ENCODE data around the gene NPHP3. TPM values are rescaled to one million over a fixed set of nuclear protein-coding genes. Genes with fewer than 3 reads are reported as not detected.

The NPHP3 gene, protein sequence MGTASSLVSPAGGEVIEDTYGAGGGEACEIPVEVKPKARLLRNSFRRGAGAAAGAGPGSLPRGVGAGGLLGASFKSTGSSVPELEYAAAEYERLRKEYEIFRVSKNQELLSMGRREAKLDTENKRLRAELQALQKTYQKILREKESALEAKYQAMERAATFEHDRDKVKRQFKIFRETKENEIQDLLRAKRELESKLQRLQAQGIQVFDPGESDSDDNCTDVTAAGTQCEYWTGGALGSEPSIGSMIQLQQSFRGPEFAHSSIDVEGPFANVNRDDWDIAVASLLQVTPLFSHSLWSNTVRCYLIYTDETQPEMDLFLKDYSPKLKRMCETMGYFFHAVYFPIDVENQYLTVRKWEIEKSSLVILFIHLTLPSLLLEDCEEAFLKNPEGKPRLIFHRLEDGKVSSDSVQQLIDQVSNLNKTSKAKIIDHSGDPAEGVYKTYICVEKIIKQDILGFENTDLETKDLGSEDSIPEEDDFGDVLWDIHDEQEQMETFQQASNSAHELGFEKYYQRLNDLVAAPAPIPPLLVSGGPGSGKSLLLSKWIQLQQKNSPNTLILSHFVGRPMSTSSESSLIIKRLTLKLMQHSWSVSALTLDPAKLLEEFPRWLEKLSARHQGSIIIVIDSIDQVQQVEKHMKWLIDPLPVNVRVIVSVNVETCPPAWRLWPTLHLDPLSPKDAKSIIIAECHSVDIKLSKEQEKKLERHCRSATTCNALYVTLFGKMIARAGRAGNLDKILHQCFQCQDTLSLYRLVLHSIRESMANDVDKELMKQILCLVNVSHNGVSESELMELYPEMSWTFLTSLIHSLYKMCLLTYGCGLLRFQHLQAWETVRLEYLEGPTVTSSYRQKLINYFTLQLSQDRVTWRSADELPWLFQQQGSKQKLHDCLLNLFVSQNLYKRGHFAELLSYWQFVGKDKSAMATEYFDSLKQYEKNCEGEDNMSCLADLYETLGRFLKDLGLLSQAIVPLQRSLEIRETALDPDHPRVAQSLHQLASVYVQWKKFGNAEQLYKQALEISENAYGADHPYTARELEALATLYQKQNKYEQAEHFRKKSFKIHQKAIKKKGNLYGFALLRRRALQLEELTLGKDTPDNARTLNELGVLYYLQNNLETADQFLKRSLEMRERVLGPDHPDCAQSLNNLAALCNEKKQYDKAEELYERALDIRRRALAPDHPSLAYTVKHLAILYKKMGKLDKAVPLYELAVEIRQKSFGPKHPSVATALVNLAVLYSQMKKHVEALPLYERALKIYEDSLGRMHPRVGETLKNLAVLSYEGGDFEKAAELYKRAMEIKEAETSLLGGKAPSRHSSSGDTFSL (N-terminal part only)
- 5.8 and 9.0 TPM in 2 replicates for total RNA-seq (2021)
- Bru-seq, nascent RNA, result percentile 53 among the genes with signal in this experiment
- percentile 77 among the genes with signal in this experiment for BruChase-seq, experiment 1, labeled RNA remaining after a 2-hour chase
- percentile 65 among the genes with signal in this experiment for BruChase-seq, experiment 2, labeled RNA remaining after a 6-hour chase
- long read RNA-seq, full-length matches to known transcripts, result 2 of 6 reads
- long read RNA-seq, partial matches to known transcripts, result 3 of 6 reads
- long read RNA-seq, other reads (novel, unspliced or antisense), result 1 of 6 reads

DNA sequence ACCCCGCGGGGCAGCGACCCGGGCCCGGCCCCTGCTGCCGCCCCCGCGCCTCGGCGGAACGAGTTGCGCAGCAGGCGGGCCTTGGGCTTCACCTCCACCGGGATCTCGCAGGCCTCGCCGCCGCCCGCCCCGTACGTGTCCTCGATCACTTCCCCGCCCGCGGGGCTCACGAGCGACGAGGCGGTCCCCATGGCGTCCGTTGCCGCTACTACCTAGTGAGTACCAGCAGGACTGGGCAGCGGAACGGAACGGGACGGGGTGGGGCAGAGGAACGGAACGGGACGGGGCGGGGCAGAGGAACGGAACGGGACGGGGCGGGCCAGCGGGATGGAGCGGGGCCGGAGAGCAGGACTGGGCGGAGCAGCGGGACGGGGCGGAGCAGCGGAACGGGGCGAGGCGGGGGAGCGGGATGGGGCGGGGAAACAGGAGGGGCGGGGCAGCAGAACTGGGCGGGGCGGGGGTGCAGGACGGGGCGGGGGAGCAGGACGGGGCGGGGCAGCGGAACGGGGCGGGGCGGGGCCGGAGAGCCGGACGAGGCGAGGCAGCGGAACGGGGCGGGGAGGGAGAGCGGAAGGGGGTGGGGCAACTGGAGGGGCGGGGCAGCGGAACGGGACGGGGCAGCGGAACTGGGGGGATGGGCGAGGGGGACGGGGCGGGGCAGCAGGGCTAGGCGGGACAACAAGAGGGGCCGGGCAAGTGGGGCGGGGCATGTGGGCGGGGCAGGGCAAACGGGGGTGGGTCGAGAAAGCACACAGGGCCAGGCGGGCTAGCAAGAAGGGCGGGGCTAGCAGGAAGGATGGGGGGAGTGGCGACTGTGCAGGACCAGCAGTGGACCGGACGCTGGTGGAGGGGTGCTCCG, at the start of gene NPHP3:
NPHP3 (minus strand) TSS at position 245 of the 859 bp plus-strand sequence; CDS start at position 191, 54 bp downstream.
- ChIA-PET POLR2A (ENCODE audit: low non-redundant PET) (no interaction called here), CTCF (interaction anchor here (0.8 kb wide), 1 partner anchor 63 kb away, joined by 3 read pairs; no protein-coding TSS in a partner anchor)
- DNase-seq (ENCODE audit: low spot score), result peak; percentile 94
- Histone ChIP-seq H3K9me3 (ENCODE audit: low read depth, low read length, poor library complexity, severe bottlenecking) (no peaks in the 10 kb centered on the region), H3K27me3 (replicated peaks; ENCODE audit: insufficient read depth, low read depth, low read length, poor library complexity) (no peaks in the 10 kb centered on the region), H3K27ac (ENCODE audit: low read depth, low read length, poor library complexity, severe bottlenecking) (peak within 1 kb of the TSS; percentile 73), H3K4me1 (ENCODE audit: insufficient read depth, low read length, poor library complexity, severe bottlenecking) (no peaks in the 10 kb centered on the region), H3K4me3 (ENCODE audit: low read depth, low read length, poor library complexity, severe bottlenecking) (peak within 1 kb of the TSS; percentile 97), H3K36me3 (ENCODE audit: insufficient read depth, low read length, poor library complexity, severe bottlenecking) (no peaks in the 10 kb centered on the region)
- intact Hi-C loops (cut with micrococcal nuclease; ENCODE audit: unreplicated experiment), result loop anchor here (5.0 kb wide), 1 partner anchor 60 kb away; the partner anchor contains the start of gene UBA5
- BruUV-seq (replicated peaks), result no TSS peak
- no peak for TF ChIP-seq EZH2 (IDR thresholded peaks at IDR 0.05; ENCODE audit: borderline replicate concordance, low read depth, low read length, poor library complexity, severe bottlenecking)
- TF ChIP-seq, protein P1, sequence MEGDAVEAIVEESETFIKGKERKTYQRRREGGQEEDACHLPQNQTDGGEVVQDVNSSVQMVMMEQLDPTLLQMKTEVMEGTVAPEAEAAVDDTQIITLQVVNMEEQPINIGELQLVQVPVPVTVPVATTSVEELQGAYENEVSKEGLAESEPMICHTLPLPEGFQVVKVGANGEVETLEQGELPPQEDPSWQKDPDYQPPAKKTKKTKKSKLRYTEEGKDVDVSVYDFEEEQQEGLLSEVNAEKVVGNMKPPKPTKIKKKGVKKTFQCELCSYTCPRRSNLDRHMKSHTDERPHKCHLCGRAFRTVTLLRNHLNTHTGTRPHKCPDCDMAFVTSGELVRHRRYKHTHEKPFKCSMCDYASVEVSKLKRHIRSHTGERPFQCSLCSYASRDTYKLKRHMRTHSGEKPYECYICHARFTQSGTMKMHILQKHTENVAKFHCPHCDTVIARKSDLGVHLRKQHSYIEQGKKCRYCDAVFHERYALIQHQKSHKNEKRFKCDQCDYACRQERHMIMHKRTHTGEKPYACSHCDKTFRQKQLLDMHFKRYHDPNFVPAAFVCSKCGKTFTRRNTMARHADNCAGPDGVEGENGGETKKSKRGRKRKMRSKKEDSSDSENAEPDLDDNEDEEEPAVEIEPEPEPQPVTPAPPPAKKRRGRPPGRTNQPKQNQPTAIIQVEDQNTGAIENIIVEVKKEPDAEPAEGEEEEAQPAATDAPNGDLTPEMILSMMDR (conservative IDR thresholded peaks at IDR 0.05; ENCODE audit: low read depth, low read length), result no peak

DNA sequence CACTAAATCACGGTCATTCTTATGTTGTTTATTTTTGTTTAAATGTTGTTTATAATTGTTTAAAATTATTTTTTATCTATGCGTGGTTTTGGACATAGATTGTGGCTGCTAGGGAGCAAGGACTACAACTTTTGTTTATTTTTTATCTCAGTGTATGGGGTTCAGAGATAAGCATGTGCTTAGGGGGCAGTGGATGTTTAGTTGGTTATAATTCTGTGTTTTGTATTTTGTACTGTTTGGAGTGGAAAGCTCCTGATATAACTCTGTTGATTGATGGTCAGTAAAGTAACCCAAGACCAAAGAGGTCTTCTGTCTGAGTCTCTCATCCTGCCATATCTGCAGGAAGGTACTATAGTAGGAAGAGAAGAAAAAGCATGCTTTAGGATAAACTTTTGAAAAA, 36.5 kb upstream of the NPHP3 start:
- no peak for DNase-seq (ENCODE audit: low spot score)
- CTCF ChIA-PET, result no interaction called here
- no peaks in the 10 kb centered on the region for H3K9me3 ChIP-seq (ENCODE audit: low read depth, low read length, poor library complexity, severe bottlenecking)
- POLR2A ChIA-PET (ENCODE audit: low non-redundant PET), result no interaction called here
- no peak overlapping the region for H3K27ac ChIP-seq (ENCODE audit: low read depth, low read length, poor library complexity, severe bottlenecking)
- no TSS peak for BruUV-seq (replicated peaks)
- H3K27me3 ChIP-seq (replicated peaks; ENCODE audit: insufficient read depth, low read depth, low read length, poor library complexity), result no peaks in the 10 kb centered on the region
- intact Hi-C loops (cut with micrococcal nuclease; ENCODE audit: unreplicated experiment), result no loop called here
- no peak for TF ChIP-seq EZH2 (IDR thresholded peaks at IDR 0.05; ENCODE audit: borderline replicate concordance, low read depth, low read length, poor library complexity, severe bottlenecking)
- TF ChIP-seq, protein P1 (conservative IDR thresholded peaks at IDR 0.05; ENCODE audit: low read depth, low read length), result no peak
- no peak overlapping the region for H3K4me3 ChIP-seq (ENCODE audit: low read depth, low read length, poor library complexity, severe bottlenecking)
- H3K4me1 ChIP-seq (ENCODE audit: insufficient read depth, low read length, poor library complexity, severe bottlenecking), result no peaks in the 10 kb centered on the region
- no peaks in the 10 kb centered on the region for H3K36me3 ChIP-seq (ENCODE audit: insufficient read depth, low read length, poor library complexity, severe bottlenecking)

Measured in A673 (cell line).